GM18951 (cell line): ENCODE measurements around the gene DENND11.

Experiments used
- POLR2A ChIP-seq: IDR thresholded peaks from 4 replicates; pipeline ENCODE4 v1.6.1; 2011; ENCODE audit warnings: mild to moderate bottlenecking; ENCODE audit not compliant: insufficient read length, insufficient read depth; ENCODE audit errors: extremely low read depth
- in situ Hi-C: fragments of 300-500 bp; cut with MboI; formaldehyde crosslinking; loops from one replicate; pipeline ENCODE4 v1.12.0; 2022; ENCODE audit warnings: low sequenced_read_pairs, mixed read lengths, inconsistent platforms; ENCODE audit not compliant: unreplicated experiment

The DENND11 gene

GRCh38 chr7:141715018-141715417 lies 13.1 kb upstream of the DENND11 start:
- TF ChIP-seq POLR2A = no peak
- in situ Hi-C loops = no loop called here

GRCh38 chr7:141714571-141714970 lies 12.6 kb upstream of the DENND11 start:
- no peak for TF ChIP-seq POLR2A
- in situ Hi-C loops = no loop called here

GRCh38 chr7:141713890-141714289 lies 11.9 kb upstream of the DENND11 start:
- no peak for TF ChIP-seq POLR2A
- in situ Hi-C loops = no loop called here

GRCh38 chr7:141712603-141713255 lies 10.8 kb upstream of the DENND11 start:
- in situ Hi-C loops = no loop called here
- TF ChIP-seq POLR2A = no peak

GRCh38 chr7:141710301-141710700 lies 8.3 kb upstream of the DENND11 start:
- in situ Hi-C loops = no loop called here
- no peak for TF ChIP-seq POLR2A

GRCh38 chr7:141709749-141710148 lies 7.8 kb upstream of the DENND11 start:
- in situ Hi-C loops = no loop called here
- TF ChIP-seq POLR2A = no peak

- in situ Hi-C loops = no loop called here
- TF ChIP-seq POLR2A = no peak
Observed at GRCh38 chr7:141709318-141709717, 7.4 kb upstream of the DENND11 start.

DNA sequence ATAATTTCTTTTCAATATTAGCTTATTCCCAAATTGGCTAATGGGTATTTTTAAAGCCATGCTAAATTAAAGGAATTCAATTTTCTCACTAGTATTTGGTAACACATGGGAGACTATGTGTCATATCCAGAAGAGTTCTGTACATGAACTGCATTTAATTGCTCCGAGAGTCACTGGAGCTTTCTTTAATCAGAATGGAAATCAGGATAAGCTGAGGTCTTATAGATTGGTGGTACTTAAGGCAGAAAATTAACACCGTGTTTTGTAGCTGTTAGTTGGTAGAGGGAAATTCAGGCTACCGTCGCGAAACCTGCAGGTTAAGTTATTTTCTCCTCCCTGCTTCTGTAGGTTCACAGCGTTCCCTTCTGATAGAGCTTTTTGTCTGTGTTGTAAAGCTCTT lies 6.4 kb upstream of the DENND11 start, which contains the start of gene WEE2:
TSS of gene WEE2 (plus strand) at position 3 of the 400 bp plus-strand sequence. CDS start 406 bp downstream, outside the sequence.
- in situ Hi-C loops = no loop called here

GRCh38 chr7:141706239-141707064 lies 4.5 kb upstream of the DENND11 start:
- in situ Hi-C loops = no loop called here
- no peak for TF ChIP-seq POLR2A

More for the DNA sequence above, 6.4 kb upstream of the DENND11 start, which contains the start of gene WEE2:
- TF ChIP-seq POLR2A = no peak

DNA sequence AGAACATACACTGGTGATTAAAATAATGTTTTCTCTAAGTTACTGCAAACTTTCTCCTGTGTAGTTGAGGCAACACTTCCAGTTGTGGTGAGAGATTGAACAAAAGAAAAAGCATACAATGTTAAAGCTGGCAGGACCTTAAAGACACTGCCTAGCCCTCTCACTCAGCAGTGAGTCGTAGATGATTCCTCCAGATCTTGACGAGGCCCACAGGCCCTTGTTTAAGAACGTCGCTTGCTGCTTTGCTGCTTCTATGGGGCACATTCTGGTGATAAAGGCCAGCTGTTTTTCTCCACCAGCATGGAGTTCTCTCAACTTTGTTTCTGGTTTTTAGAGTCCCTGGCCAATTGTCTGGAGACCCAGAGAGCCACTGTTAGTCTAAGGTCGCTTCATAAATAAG lies 2.8 kb upstream of the DENND11 start:
- no peak for TF ChIP-seq POLR2A
- in situ Hi-C loops = no loop called here

DNA sequence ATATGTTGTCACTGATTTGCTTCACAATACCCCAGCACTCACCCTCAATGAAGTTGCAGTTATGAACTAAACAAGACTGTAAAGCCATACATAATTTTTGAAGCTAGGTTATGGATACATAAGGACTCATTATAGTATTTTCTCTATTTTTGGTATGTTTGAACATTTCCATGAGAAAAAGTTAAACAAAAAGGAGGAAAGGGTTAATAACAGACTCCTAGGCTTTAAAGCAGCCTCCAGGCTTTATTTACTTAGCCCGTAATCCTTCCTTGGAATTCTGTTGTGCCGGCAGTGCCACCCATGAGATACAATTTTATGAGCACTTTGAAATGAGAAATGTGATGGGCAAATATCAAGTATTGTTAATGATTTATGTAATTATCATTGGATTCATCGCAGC lies 2.1 kb upstream of the DENND11 start:
- in situ Hi-C loops = no loop called here

DNA sequence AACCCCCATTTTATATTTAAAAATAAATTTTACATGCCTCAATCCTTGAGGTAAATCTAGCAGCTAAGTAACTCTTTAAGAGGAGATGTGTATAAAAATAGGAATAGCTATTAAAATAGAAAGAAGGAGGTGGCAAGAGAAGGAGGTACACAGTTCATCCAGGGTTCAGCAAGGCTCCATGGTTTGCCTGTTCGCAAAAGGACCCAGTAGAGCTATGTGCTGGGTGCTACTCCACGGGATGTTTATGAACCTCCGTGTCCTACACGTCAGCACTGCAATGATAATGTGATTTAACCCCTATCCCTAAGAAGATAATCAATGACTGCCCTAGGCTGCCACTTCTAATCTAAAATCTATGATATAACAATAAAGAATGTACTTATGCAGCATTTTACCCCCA lies 926 bp upstream of the DENND11 start:
- TF ChIP-seq POLR2A = no peak
- in situ Hi-C loops = no loop called here

More for the DNA sequence above, 2.1 kb upstream of the DENND11 start:
- TF ChIP-seq POLR2A = no peak

GRCh38 chr7:141701489-141702046 lies 398 bp downstream of the DENND11 start:
- in situ Hi-C loops = no loop called here

More at GRCh38 chr7:141701489-141702046, 398 bp downstream of the DENND11 start:
- TF ChIP-seq POLR2A = no peak
